ENCODE measurements around the gene EFNB2.

DNA sequence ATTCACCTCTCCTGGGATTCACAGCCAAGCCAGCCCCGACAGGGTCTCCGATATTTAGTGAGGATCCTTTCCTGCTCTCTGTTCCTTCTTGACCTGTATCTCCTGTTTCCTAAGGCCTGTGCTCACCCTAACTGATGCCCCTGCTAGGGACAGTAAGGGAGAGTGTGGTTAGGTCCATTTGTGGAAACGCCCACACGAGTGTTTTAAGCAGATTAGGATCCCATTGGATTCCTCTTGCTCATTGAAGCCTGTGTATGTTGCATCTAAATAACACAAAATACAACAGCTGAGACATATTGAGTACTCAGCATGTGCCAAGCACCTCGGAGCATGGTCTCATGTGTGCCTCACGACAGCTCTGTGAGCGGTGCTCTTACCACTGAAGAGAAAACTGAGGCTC, 64.9 kb downstream of the EFNB2 start:
- TF ChIP-seq CTCF (conservative IDR thresholded peaks at IDR 0.05; ENCODE audit: low read depth, low read length) = no peak
- TF ChIP-seq EZH2phosphoT487 (IDR thresholded peaks at IDR 0.05; ENCODE audit: borderline replicate concordance, low read length) = no peak
